HG03469 (cell line): ENCODE measurements around the gene SPNS3.

Experiments used
- ATAC-seq: cut with Tn5 transposase; IDR thresholded peaks from one replicate; pipeline ENCODE4 v1.9.1; 2021; ENCODE audit warnings: mild to moderate bottlenecking, moderate library complexity, moderate number of reproducible peaks; ENCODE audit not compliant: unreplicated experiment

Gene SPNS3

GRCh38 chr17:4522661-4523060 is 88.9 kb downstream of the SPNS3 start:
- ATAC-seq: no peak

GRCh38 chr17:4523946-4524345 is 90.2 kb downstream of the SPNS3 start:
- no peak for ATAC-seq

DNA sequence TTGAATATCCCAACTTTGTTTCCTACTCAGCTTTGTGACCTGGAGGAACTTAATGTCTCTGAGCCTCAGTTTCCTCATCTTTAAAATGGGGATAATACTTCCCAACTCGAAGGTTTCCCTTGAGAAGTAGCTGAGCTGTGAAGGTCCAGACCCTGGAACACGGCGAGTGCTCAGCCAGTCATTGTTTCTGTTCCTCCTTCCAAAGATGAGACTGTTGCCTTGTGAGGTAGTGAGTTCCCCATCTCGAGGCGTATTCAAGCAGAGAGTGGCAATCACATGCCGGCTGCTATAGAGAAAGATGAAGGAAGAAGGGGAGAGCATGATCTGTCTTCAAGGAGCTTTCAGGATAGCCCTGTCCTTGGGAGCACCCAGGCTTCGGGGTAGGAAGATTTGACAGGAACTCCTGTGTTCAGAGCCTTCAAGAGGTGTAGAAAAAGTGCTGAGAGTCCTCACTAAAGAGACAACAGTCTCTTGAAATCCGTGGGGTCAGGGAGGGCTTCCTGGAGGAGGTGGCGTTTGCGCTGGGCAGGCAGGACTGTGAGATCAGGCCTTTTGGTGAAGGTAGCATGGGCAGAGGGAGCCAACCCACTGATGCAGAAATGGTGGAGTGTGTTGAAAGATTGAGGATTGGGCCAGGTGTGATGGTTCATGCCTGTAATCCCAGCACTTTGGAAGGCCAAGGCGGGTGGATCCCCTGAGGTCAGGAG is 92.1 kb downstream of the SPNS3 start:
- ATAC-seq: no peak

GRCh38 chr17:4527134-4527533 is 93.4 kb downstream of the SPNS3 start:
- ATAC-seq: no peak

DNA sequence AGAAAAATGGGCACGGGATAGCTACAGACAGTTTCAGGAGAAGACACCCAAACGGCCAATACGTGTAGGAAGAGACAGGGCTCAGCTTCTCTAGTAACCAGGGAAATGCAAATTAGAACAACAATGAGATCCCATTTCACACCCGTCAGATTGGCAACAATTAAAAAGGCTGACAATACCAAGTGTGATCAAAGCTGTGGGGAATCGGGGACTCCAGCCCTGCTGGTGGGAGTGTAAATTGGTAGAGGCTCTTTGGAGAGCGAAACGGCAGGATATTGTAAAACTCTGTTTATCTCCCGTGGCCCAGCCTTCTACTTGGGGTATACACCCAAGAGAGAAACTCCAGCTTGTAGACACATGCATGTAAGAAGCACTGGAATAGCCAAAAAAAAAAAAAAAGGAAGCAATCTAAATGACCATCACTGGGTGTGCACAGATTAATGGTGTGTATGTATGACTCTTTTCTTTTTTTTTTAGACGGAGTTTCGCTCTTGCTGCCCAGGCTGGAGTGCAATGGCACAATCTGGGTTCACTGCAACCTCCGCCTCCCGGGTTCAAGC is 93.9 kb downstream of the SPNS3 start:
- no peak for ATAC-seq

GRCh38 chr17:4529533-4530152 is 95.9 kb downstream of the SPNS3 start:
- no peak for ATAC-seq

DNA sequence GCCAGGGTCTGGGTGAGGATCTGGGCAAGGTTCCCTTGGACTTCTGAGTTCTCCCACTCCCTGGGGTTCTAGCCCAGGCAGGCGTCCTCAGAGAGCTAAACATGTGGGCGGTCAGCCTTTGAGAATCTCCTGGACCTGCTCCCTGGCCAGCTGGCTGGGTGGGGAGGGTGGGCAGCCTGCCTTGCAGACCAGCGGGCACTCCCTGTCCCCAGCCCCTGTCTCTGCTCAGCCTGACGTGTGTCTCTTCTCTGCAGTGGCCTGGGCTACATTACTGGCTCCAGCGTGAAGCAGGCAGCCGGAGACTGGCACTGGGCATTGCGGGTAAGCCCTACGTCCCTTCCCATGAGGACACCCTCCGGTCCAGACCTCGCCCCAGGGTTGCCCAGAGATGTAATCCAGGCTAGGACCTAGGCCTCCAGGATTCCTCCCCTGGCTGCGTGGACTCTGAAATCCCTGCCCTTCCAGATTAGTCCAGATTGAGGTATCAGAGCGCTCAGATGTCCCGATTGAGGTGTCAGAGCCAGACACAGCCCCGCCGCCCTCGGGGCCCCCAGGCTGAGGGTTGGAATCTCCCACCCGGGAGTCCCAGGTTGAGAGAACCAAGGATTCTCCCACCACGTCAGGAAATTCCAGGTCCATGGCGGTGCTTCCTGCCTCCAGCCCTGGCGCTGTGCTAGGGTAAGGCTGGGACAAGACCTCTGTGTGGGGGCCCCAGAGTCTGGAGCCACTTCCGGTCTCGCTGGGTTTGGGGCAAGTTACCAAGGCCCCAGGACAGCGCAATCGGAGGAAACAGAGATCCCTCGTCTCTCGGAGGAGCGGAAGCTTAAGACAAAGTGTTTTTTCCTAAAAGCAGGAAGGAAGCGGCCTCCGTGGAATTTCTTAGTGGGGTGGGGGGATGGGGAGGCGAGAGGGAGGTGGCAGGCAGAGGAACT is 97.3 kb downstream of the SPNS3 start:
- no peak for ATAC-seq

DNA sequence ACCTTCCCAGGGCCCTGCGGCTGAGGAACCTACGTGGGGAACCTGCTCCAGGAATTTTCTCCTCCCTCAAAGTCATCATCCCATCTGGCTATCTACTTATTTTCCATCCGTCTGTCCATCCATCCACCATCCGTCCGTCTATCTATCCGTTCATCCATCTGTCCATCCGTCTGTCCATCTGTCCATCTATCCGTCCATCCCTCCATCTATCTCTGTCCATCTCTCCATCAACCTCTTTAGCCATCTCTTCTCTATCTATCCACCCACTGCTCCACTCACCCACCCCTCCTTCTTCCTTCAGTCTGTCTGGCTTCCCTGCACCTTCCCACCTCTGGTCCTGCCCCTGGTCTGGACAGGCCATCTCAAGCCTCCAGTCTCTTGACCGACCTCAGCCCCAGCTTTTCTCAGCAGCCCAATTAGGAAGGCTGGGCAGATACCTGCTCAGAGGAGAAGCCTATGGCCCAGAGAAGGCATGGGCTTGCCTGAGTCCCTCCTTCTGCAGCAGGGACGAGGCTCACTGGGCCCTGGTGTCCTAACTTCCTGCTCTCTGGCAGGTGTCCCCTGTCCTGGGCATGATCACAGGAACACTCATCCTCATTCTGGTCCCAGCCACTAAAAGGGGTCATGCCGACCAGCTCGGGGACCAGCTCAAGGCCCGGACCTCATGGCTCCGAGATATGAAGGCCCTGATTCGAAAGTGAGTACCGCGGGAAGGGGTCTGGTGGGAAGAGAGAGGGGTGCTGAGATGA is 98.4 kb downstream of the SPNS3 start:
- ATAC-seq: no peak

GRCh38 chr17:4532860-4533522 is 99.3 kb downstream of the SPNS3 start:
- ATAC-seq: no peak

- no peak for ATAC-seq
Measured at GRCh38 chr17:4533523-4534504, 100.1 kb downstream of the SPNS3 start.

GRCh38 chr17:4534515-4534914 is 100.8 kb downstream of the SPNS3 start:
- no peak for ATAC-seq

- ATAC-seq: no peak
Measured at GRCh38 chr17:4534928-4535666, 101.4 kb downstream of the SPNS3 start.

- ATAC-seq: no peak
Measured at GRCh38 chr17:4535667-4536258, 102.0 kb downstream of the SPNS3 start.

GRCh38 chr17:4536259-4536741 is 102.6 kb downstream of the SPNS3 start:
- no peak for ATAC-seq

- ATAC-seq: no peak
Measured at GRCh38 chr17:4536742-4537411, 103.1 kb downstream of the SPNS3 start.
